ENCODE results near the gene CBARP.

CBARP gene

GRCh38 chr19:1228161-1228957 lies 9.4 kb downstream of the CBARP start:
- no peak for TF ChIP-seq CTCF (conservative IDR thresholded peaks at IDR 0.05; ENCODE audit: low read depth, low read length)
- no peak overlapping the region for H3K4me3 ChIP-seq (ENCODE audit: low read length)
- no peak for DNase-seq (ENCODE audit: low read depth)

GRCh38 chr19:1227304-1228054 lies 10.3 kb downstream of the CBARP start:
- no peak for DNase-seq (ENCODE audit: low read depth)
- no peak overlapping the region for H3K4me3 ChIP-seq (ENCODE audit: low read length)
- no peak for TF ChIP-seq CTCF (conservative IDR thresholded peaks at IDR 0.05; ENCODE audit: low read depth, low read length)

GRCh38 chr19:1226522-1227303 lies 11.1 kb downstream of the CBARP start:
- no peak overlapping the region for H3K4me3 ChIP-seq (ENCODE audit: low read length)
- no peak for TF ChIP-seq CTCF (conservative IDR thresholded peaks at IDR 0.05; ENCODE audit: low read depth, low read length)
- DNase-seq (ENCODE audit: low read depth) = no peak

GRCh38 chr19:1226227-1226518 lies 11.6 kb downstream of the CBARP start:
- H3K4me3 ChIP-seq (ENCODE audit: low read length) = no peak overlapping the region
- no peak for DNase-seq (ENCODE audit: low read depth)
- no peak for TF ChIP-seq CTCF (conservative IDR thresholded peaks at IDR 0.05; ENCODE audit: low read depth, low read length)

- TF ChIP-seq CTCF (conservative IDR thresholded peaks at IDR 0.05; ENCODE audit: low read depth, low read length) = no peak
- no peak for DNase-seq (ENCODE audit: low read depth)
- no peak overlapping the region for H3K4me3 ChIP-seq (ENCODE audit: low read length)
Observed at GRCh38 chr19:1225440-1226226, 12.2 kb downstream of the CBARP start.

- no peak overlapping the region for H3K4me3 ChIP-seq (ENCODE audit: low read length)
- no peak for DNase-seq (ENCODE audit: low read depth)
- no peak for TF ChIP-seq CTCF (conservative IDR thresholded peaks at IDR 0.05; ENCODE audit: low read depth, low read length)
Observed at GRCh38 chr19:1224847-1225246, 13.0 kb downstream of the CBARP start.

All from retinal pigment epithelial cell (primary cell).